Retinal pigment epithelial cell (primary cell): Measurements from ENCODE around the gene SPATA2L.
"Not testable (repeated sequence)": the region's sequence is repeated elsewhere in the genome, so short reads cannot be mapped to it uniquely, and the experiment has no call there.

Experiments used
- DNase-seq: peaks from one replicate; pipeline ENCODE4 v3.0.0-alpha.2; 2010; ENCODE audit warnings: low read depth
- H3K4me3 ChIP-seq: 2 replicates; pipeline ENCODE4 v1.5.1; 2011; ENCODE audit warnings: mild to moderate bottlenecking, low read length, control low read depth, moderate library complexity
- TF ChIP-seq, protein P1 (sequence below): conservative IDR thresholded peaks from 2 replicates; pipeline ENCODE4 v1.5.1; 2011; ENCODE audit warnings: low read depth, low read length, control low read depth, inconsistent platforms

The SPATA2L gene

DNA sequence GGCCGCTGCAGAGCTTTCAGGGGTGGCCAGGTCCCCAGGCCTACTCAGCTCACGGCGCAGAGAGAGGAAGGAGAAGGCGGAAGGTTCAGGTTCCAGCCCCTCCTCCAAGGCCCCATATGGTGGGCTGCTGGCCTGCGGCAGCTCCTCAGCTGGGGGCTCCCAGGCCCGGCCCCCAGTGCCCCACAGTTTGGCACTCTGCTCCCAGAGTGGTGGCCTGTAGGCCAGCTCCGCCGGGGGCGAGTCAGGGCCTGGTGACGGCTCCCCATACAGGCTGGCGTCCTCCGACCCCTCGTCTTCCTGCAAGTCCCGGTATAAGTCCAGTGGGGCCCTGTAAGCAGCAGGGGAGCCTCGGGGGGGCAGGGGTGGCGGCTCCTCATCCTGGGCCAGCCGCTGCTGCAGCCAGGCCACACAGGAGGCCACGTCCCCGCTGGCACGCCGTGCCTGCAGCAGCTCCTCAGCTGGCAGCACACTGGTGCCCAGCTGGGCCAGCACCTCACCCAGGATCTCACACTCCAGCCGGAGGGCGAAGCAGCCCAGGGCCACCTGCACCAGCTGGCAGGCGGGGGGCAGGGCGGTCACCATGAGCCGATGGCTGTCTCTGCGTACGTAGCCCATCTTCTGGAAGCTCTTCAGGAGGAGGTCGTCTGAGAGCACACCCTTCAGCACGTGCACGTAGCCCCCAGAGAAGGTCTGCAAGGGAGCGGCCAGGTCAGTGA, 3.7 kb downstream of the SPATA2L start:
- no peak for DNase-seq
- TF ChIP-seq, protein P1, sequence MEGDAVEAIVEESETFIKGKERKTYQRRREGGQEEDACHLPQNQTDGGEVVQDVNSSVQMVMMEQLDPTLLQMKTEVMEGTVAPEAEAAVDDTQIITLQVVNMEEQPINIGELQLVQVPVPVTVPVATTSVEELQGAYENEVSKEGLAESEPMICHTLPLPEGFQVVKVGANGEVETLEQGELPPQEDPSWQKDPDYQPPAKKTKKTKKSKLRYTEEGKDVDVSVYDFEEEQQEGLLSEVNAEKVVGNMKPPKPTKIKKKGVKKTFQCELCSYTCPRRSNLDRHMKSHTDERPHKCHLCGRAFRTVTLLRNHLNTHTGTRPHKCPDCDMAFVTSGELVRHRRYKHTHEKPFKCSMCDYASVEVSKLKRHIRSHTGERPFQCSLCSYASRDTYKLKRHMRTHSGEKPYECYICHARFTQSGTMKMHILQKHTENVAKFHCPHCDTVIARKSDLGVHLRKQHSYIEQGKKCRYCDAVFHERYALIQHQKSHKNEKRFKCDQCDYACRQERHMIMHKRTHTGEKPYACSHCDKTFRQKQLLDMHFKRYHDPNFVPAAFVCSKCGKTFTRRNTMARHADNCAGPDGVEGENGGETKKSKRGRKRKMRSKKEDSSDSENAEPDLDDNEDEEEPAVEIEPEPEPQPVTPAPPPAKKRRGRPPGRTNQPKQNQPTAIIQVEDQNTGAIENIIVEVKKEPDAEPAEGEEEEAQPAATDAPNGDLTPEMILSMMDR: no peak
- H3K4me3 ChIP-seq: no peak overlapping the region

DNA sequence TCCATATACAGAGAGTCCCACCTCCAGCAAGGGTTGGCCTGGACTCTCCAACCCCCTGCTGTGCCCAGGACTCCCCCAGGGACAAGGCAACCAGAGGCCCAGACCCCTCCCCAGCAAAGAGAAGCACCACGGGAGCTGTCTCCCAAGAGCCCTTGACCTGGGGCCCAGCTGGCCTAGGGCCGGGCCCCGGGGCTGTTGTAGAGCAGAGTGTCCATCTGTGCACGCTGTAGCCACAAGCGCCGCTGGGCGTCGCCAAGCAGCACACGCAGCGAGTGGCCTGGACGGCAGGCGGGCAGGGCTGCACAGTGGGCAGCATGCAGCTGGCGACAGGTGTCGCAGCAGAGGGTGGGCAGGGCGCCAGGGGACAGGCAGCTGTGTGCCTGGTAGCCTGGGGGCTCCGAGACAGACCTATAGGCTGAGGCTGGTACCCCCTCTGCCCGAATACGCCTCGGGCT, 4.3 kb downstream of the SPATA2L start:
- H3K4me3 ChIP-seq: no peak overlapping the region
- TF ChIP-seq, protein P1: no peak
- DNase-seq: no peak

DNA sequence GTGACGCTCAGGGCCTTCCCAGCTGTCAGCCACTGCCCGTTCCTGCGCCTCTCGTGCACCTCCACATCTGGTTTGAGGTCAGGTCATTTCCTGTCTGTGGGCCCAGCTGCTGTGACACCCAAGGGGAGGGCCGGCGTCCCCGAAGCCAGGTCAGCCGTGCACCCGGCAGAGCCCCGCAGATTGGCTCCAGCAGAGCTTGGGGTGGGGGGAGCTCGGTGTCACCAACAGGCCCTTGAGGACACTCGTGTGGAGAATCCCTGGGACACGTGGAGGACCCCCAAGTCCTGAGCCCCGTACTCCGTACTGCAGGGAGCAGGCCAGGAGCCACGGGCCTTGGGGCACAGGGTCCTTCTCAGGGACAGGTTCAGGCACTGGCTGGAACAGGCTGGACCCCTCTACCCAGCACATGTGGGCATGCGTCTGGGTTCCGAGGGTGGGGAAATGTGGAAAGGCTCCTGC, 4.8 kb downstream of the SPATA2L start:
- H3K4me3 ChIP-seq: no peak overlapping the region
- DNase-seq: no peak
- TF ChIP-seq, protein P1: no peak

DNA sequence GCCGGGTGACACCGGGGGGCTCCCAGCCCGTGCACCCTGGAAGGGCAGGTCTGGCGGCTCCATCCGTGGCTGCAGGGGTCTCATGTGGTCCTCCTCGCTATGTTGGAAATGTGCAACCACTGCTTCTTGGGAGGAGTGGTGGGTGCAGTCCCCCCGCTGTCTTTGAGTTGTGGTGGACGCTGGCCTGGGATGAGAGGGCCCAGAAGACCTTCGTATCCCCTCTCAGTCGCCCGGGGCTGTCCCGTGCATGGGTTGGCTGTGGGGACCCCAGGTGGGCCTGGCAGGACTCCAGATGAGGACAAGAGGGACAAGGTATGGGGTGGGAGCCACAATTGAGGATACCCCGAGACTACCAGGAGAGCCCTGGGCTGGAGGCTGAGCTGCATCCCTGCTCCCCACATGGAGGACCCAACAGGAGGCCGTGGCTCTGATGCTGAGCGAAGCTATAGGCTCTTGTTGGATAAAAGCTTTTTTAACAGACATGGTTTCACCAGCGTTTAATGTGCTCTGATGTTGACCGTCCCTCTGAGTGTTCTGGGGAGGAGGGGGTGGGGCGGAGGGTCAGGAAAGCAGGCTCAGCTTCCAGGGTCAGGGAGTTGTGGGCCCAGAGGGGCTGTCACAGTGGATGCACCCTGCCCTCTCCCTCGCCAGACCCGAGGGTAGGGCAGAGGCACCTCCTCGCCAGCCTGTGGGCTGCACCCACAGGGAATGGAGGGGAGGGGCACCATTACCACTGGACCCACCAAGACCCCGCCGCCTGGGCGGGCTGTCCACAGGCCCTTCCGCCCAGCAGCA, 5.4 kb downstream of the SPATA2L start:
- no peak for DNase-seq
- H3K4me3 ChIP-seq: no peak overlapping the region
- TF ChIP-seq, protein P1: no peak

DNA sequence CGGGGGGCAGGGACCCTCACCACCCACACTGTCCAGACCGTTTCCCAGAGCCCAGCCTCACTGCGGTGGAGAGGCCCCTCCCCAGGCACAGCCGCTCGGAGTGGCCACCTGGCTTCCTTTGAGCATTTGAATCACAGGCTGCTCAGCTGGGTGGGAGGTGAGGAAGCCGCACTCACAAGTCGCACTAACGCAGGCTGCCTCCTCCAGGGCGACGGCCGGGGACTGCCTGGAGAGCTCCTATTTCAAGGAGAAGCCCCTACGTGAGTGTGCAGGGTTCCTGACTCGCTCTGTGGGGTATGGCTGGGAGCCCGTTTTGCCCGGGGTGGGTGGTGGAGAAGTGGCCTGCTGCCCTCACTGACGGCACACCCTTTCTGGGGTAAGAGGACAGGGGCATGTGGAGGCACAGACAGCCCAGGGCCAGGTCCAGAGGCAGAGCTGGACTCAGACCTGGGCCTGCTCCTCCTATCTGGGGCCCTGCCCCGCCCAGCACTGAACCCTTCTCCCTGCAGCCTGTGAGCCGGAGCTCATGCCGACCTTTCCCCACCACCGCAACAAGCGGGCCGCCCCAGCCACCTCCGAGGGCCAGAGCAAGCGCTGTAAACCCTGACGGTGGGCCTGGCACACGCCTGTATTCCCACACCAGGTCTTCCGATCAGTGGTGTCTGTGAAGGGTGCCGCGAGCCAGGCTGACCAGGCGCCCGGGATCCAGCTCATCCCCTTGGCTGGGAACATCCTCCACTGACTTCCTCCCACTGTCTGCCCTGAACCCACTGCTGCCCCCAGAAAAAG, 6.2 kb downstream of the SPATA2L start:
- TF ChIP-seq, protein P1: no peak
- H3K4me3 ChIP-seq: no peak overlapping the region

DNA sequence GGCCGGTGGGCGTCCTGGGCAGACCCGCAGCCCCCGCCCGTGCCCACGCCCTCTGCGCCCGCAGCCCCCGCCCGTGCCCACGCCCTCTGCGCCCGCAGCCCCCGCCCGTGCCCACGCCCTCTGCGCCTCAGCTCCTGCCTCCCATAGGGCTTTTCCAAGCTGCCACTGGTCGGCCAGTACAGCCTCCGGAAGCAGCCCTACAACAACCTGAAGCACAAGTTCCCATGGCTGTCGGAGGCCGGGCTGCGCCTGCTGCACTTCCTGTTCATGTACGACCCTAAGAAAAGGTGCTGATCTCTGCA, 6.8 kb downstream of the SPATA2L start:
- not testable (repeated sequence) for H3K4me3 ChIP-seq

More for the DNA sequence above, 6.2 kb downstream of the SPATA2L start:
- no peak for DNase-seq

DNA sequence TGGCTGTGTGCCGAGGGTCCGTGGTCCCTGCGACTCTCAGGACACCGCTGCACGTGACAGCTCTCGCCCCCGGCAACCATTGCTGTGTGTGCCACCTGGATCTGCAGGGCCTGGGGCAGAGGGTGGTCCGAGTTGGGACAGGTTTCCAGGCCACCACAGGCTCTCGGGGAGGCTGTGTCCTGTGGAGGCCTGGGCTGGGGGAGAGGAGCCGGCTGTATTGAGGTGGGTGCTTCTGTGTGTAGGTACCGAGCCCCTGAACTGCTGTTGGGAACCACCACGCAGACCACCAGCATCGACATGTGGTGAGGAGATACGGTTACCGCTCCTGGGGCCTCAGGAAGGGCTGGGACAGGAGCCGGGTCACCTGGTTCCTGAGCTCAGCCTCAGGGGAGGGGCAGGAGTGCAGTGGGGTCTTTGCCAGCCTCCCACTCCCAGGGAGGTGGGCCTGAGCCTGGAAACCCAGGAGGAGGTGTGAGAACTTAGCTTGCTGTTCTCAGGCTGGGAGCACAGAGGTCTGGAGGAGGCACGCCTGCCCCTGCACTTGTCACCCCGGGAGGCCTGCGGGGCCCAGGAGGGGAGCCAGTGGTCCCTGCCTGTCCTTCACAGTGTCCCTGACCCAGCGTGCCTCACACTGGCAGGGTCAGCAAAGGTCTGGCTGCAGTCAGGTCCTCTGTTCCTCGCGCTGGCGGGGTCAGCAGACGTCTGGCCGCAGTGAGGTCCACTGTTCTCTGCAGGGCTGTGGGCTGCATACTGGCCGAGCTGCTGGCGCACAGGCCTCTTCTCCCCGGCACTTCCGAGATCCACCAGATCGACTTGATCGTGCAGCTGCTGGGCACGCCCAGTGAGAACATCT, 7.3 kb downstream of the SPATA2L start:
- no peak overlapping the region for H3K4me3 ChIP-seq
- TF ChIP-seq, protein P1: no peak
- DNase-seq: no peak

More for the DNA sequence above, 6.8 kb downstream of the SPATA2L start:
- not testable (repeated sequence) for DNase-seq
